GM12892 (cell line): Measurements from ENCODE around the gene DTWD1.

ENCODE experiments used
- POLR2A ChIP-seq: IDR thresholded peaks from 2 replicates; pipeline ENCODE4 v1.6.1; 2011; ENCODE audit warnings: low read depth, low read length, control low read depth
- POLR2AphosphoS5 ChIP-seq: IDR thresholded peaks from 2 replicates; pipeline ENCODE4 v1.6.1; 2011; ENCODE audit warnings: low read depth, low read length, control low read depth

- TF ChIP-seq POLR2AphosphoS5: no peak
- no peak for TF ChIP-seq POLR2A
Measured at GRCh38 chr15:49604625-49605409, 16.0 kb upstream of the DTWD1 start.
